ENCODE measurements around the gene GTPBP1.
A peak's percentile ranks its signal among the peaks of the same experiment; 100 is the strongest.

The GTPBP1 gene

DNA sequence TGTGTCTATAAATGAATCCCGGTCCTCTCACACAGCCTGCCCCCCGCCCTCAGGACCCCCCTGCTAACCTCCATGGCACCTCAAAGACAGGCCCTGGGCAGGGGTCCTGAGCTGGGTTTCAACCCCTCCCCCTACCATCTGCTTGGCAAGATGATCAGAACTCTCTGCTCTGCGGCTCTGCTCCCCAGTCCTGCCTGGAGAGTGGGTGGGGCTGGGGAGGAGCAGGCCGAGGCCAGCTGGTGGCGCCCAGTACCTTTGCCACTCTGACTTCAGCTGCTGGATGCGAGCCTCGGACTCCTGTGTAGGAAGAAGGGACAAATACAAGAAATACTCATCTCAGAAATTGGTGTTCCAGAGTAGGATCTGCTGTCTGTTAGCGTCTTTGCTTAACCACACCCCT lies 35.0 kb downstream of the GTPBP1 start:
- DNase-seq (ENCODE audit: low read depth), result no peak
- no peak overlapping the region for H3K4me3 ChIP-seq (ENCODE audit: low read length)
- TF ChIP-seq CTCF (conservative IDR thresholded peaks at IDR 0.05; ENCODE audit: low read length), result no peak

DNA sequence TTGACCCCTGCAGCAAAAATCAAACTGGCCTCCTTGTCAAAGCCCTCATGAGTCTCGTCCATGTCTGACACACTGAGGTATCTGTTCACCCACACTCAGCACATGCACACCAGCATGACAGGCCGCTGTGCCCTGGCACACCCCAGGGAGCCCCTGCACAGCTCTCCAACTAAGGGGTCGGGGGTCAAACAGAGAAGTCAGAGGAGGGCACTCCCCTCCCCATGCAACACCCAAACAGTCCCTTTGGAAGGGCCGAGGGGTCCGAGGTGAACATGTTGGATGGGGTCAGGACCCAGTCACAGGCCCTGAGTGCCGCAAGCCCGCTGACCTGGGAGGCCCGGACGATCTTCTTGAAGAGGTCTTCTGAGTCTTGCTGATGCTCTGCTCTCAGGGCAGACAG lies 35.4 kb downstream of the GTPBP1 start:
- TF ChIP-seq CTCF (conservative IDR thresholded peaks at IDR 0.05; ENCODE audit: low read length), result no peak
- H3K4me3 ChIP-seq (ENCODE audit: low read length), result no peak overlapping the region
- no peak for DNase-seq (ENCODE audit: low read depth)

GRCh38 chr22:38741576-38741975 lies 35.8 kb downstream of the GTPBP1 start:
- no peak for TF ChIP-seq CTCF (conservative IDR thresholded peaks at IDR 0.05; ENCODE audit: low read length)
- DNase-seq (ENCODE audit: low read depth), result no peak
- no peak overlapping the region for H3K4me3 ChIP-seq (ENCODE audit: low read length)

GRCh38 chr22:38742176-38742942 lies 36.6 kb downstream of the GTPBP1 start:
- no peak for DNase-seq (ENCODE audit: low read depth)
- no peak for TF ChIP-seq CTCF (conservative IDR thresholded peaks at IDR 0.05; ENCODE audit: low read length)
- H3K4me3 ChIP-seq (ENCODE audit: low read length), result no peak overlapping the region

DNA sequence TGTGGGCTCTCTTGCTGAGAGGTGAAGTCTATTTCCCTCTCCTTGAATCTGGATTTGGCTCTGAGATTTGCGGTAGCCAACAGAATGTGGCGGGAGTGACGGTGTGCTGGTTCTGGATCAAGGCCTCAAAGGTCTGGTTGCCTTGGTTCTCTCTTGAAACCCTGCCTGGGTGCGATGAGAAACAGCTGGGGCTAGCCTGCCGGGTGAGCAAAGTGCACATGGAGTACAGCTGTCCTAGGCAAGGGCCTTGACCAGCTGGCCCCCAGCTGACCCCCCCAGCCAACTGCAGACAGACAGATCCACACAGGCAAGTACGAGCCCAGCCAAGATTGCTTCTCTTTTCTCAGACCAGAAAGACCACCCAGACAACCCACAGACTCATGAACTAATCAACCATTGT lies 39.2 kb downstream of the GTPBP1 start:
- H3K4me3 ChIP-seq (ENCODE audit: low read length), result no peak overlapping the region
- DNase-seq (ENCODE audit: low read depth), result peak; percentile 36
- TF ChIP-seq CTCF (conservative IDR thresholded peaks at IDR 0.05; ENCODE audit: low read length), result no peak

DNA sequence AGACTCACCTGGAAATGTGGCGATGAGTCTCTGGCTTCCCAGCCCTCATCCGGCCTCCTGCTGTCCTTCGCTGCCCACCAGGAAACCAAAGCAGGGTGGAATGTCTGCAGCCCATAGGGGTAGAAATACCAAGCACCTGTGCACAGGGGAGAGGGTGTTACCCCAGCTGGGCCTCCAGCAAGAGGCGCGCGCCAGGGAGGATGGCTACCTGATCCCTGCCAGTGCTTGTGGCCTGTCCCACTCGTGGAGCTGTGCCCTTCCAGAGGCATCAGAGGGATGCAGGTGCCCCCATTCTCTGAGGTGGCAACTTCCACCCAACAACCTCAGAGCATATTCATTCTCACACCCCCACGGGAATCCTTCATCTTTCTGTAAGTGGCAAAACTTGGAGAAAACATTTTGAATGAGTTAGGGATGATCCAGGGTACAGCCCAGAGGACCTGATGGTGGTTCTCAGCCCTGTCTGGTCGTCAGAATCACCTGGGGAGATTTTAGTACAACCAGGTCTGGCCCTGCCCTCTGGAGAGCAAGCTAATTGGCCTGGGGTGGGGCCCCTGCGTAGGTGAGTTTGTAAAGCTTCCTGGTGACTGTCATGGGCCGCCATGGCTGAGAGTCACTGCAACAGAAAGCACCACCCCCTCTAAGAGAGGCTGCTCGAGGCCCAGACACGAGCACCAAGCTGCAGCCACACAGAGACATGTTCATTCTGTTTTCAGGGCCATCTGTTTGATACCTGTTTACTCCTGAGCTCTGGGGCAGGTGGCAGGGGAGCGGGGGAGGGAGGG lies 40.1 kb downstream of the GTPBP1 start:
- DNase-seq (ENCODE audit: low read depth), result no peak
- no peak for TF ChIP-seq CTCF (conservative IDR thresholded peaks at IDR 0.05; ENCODE audit: low read length)
- no peak overlapping the region for H3K4me3 ChIP-seq (ENCODE audit: low read length)

All from AG10803 (cell line).